RWPE1 (cell line): Measurements from ENCODE around the gene INTS7.

Source experiments
- CTCF ChIA-PET: fragments of 350-600 bp; sonication (Branson Sonifier 250); formaldehyde crosslinking; extraction: SDS; loops from one replicate; lab custom pipeline; 2021; lab: Yijun Ruan, JAX
- POLR2A ChIA-PET: fragments of 400-600 bp; formaldehyde crosslinking; extraction: SDS; loops from one replicate; lab custom pipeline; 2020; ENCODE audit warnings: antibody characterized with exemption; ENCODE audit not compliant: low non-redundant PET; lab: Yijun Ruan, JAX
- DNase-seq: peaks from one replicate; pipeline ENCODE4 v3.0.0; 2012; ENCODE audit warnings: low spot score
- H3K27ac ChIP-seq: fragments of 450-650 bp; 2 replicates; pipeline ENCODE4 v1.5.1; 2017
- CTCF ChIP-seq: fragments of 450-650 bp; conservative IDR thresholded peaks from 2 replicates; pipeline ENCODE4 v1.5.1; 2017; ENCODE audit warnings: low read depth, mild to moderate bottlenecking

Gene INTS7

GRCh38 chr1:211912844-211913432 is 122.4 kb downstream of the INTS7 start:
- TF ChIP-seq CTCF = no peak
- ChIA-PET POLR2A (no interaction called here), CTCF (interaction anchor here (0.5 kb wide), 1 partner anchor 137 kb away, joined by 3 read pairs; no protein-coding TSS in a partner anchor)
- no peak overlapping the region for H3K27ac ChIP-seq
- DNase-seq = no peak

- H3K27ac ChIP-seq = no peak overlapping the region
- DNase-seq = peak; percentile 31
- TF ChIP-seq CTCF = no peak
- ChIA-PET CTCF (interaction anchor here (0.6 kb wide), 1 partner anchor 137 kb away, joined by 8 read pairs; no protein-coding TSS in a partner anchor), POLR2A (no interaction called here)
Observed at GRCh38 chr1:211912038-211912437, 123.3 kb downstream of the INTS7 start.

- no peak for DNase-seq
- ChIA-PET POLR2A (no interaction called here), CTCF (interaction anchor here (0.6 to 0.7 kb wide), 2 partner anchors 67 to 73 kb away, joined by 3 to 6 read pairs; no protein-coding TSS in a partner anchor)
- H3K27ac ChIP-seq = no peak overlapping the region
- no peak for TF ChIP-seq CTCF
Observed at GRCh38 chr1:211910913-211911485, 124.4 kb downstream of the INTS7 start.

GRCh38 chr1:211910113-211910884 is 125.1 kb downstream of the INTS7 start:
- ChIA-PET POLR2A (no interaction called here), CTCF (interaction anchor here (0.5 to 0.7 kb wide), 3 partner anchors 41 to 73 kb away, joined by 3 to 6 read pairs (median 3); no protein-coding TSS in a partner anchor)
- no peak for DNase-seq
- no peak overlapping the region for H3K27ac ChIP-seq
- no peak for TF ChIP-seq CTCF

- ChIA-PET CTCF (no interaction called here), POLR2A (no interaction called here)
- TF ChIP-seq CTCF = no peak
- DNase-seq = no peak
- no peak overlapping the region for H3K27ac ChIP-seq
Observed at GRCh38 chr1:211909395-211909794, 126.0 kb downstream of the INTS7 start.

- TF ChIP-seq CTCF = no peak
- no peak overlapping the region for H3K27ac ChIP-seq
- DNase-seq = no peak
- ChIA-PET CTCF (no interaction called here), POLR2A (no interaction called here)
Observed at GRCh38 chr1:211908951-211909350, 126.4 kb downstream of the INTS7 start.
